T-helper 2 cell treated with Interferon-gamma antibody and Interleukin-4, amounts not matched to agents 100 ng/mL and 5 ng/mL, for 36 hours (primary cell): ENCODE data around the gene PEX26. TPM values are rescaled to one million over a fixed set of nuclear protein-coding genes. Genes with fewer than 3 reads are reported as not detected.
"Not testable (repeated sequence)": the region's sequence is repeated elsewhere in the genome, so short reads cannot be mapped to it uniquely, and the experiment has no call there.

Source experiments
- intact Hi-C: fragments of 100-400 bp; cut with micrococcal nuclease; formaldehyde crosslinking; loops from one replicate; pipeline ENCODE4 v1.15.1; 2023
- total RNA-seq: library from RNA; stranded (reverse); gene quantifications from 2 replicates; pipeline ENCODE4 v1.2.3, GENCODE V29; 2022

PEX26 gene
- total RNA-seq, 1 donor from 2014 or later: 41.3 TPM

DNA sequence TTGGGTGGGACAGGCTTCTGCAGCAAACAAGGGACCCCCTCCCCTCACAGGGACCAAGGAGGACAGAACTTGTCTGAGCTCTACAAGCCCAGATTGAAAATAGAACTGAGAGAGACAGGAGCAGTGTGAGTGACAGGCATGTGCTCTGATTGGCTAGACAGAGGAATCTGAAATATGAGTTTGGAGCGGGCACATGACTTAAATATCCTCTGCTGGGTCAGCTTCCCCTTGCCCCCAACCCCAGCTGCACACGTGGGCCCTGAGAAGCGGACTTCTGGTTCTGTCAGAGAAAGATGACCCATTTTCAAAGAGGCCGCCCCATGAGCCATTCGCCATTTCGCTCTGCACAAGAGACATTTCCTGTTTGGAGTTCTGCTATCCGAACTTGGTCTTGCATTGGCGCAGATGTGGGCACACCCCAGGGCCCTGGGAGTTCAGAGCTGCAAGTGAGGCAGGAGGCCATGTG lies 38.1 kb downstream of the PEX26 start:
- intact Hi-C loops: no loop called here

DNA sequence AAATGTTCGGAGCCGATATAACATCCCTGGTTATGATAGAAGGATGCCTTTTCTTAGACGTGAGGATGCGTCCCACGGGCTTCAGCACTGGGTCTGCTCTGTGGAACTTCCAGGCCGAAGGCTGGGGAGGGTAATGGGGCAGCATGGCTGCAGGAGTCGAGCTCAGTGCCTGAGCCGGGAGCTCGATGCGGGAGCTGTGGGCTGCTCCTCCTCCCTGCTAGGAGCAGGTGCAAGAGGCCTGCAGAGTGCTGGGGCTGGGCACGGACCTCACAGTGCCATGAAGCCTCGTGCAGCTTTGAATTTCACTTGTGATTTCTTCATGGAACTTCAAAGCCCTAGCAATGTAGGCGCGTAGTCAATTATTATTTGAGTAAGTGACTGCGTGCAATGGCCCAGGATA lies 38.8 kb downstream of the PEX26 start:
- intact Hi-C loops: no loop called here

DNA sequence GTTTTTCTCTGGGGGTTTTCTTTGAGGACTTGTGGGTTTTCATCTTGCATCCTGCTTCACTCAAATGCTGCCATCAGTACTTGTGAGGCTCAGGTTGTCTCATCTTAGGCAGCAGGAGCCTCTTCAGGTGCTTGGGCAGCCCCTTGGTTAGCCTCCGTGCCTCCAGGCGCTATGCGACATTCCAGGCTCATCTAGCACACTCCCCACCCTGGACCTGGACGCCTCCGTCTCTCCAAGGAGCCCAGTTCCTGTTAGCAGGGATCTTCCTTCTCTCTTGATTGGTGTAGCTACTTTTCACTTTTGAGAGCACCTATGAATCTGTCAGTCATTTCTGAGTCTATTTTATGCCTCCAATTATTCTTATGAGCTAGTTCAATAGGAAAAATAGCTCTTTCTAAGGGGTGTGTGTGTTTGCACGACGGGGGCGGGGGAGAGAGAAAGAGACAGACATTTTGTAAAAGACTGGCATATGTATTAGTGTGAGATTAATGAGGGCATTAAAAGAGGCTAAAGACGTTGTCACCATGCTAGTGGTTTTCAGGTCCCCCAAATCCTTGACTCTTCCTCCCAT lies 40.6 kb downstream of the PEX26 start:
- intact Hi-C loops: no loop called here

DNA sequence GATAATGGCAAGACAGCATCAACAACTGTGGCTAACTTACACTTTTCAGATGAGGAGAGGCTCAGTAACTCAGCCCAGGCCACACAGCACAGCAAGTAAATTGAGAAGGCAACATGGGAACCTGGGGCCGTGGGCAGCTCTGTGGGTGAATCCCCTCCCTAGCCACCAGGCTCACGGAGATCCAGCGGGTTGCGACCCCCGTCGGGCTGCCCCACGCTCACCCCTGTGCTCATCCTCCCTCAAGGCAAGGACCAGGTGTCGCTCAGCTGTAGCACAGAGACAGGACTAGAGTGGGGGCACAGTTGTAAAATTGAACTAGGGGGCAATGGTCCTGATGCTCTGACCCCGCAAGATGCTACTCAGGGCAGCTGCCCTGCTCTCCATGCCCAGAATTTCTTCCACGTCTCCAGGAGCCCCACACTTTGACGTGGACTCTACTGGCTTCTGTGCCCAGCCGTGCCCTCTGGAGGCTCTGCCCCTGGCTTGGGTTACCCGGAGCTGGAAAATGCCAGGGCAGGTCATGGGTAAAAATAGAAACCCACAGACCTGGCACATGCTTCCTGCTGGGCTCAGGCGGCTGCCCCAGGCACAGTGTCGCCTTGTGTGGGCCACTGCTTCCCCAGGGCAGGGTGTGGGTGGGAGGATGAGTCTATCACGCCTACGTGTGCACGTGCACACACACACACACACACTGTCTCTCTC lies 41.8 kb downstream of the PEX26 start:
- intact Hi-C loops: no loop called here

DNA sequence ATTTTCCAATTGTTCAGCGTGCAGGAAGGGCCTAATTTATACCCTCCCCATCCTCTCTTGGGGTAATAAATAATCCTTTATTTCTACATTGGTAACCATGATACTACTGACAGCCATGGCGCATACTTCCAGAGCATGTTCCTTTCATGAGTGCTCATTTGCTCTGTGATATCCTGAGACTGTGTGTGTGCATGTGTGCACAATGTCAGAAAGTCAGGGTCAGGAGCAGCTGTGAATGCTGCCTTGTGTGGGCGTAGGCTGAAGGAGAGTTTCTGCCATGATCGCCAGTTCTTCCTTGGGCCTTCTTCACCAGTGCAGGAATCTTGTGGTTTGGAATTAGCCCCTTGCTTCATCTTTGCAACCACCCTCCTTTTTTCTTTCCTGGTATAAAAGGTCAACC lies 43.1 kb downstream of the PEX26 start:
- intact Hi-C loops: no loop called here

DNA sequence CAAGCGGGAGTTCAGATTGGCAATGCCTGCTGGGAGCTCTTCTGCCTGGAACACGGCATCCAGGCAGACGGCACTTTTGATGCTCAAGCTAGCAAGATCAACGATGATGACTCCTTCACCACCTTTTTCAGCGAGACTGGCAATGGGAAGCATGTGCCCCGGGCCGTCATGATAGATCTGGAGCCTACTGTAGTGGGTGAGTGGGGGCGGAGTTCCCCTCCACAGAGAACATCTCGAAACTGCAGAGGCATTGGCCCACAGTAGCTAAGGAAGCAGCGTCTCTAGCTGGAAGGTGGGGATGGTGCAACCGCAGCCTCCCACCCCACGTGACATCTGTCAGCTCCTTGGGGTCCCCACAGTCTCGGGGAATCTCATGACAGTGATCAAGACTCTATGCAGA lies 43.7 kb downstream of the PEX26 start:
- intact Hi-C loops: no loop called here

DNA sequence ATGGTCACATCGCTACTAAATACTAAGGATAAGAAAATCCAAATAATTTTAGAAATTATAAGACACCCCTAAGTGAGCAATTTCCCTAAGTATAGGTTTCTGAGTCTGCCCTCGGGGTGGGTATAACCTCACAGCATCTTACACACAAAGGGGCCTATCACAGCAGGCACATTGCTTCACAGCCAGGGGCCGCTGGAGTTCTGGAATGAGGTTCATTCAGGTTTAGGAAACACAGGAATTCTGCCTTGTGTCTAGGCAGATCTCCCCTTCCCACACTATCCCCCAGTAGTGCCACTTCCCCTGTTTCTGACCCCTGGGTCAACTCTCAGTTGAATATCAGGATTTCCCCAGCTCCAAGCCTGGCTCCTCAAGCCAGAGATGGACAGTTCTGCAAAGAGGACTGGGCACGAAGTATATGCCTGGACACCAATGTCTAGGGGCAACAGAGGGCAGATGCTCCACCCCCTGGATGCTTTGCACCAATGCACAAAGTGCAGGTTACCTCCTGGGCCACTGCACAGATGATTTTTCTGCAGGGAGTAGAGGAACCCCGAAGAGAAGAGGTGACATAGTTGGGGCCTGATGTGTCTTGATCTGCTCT lies 44.3 kb downstream of the PEX26 start:
- intact Hi-C loops: no loop called here

DNA sequence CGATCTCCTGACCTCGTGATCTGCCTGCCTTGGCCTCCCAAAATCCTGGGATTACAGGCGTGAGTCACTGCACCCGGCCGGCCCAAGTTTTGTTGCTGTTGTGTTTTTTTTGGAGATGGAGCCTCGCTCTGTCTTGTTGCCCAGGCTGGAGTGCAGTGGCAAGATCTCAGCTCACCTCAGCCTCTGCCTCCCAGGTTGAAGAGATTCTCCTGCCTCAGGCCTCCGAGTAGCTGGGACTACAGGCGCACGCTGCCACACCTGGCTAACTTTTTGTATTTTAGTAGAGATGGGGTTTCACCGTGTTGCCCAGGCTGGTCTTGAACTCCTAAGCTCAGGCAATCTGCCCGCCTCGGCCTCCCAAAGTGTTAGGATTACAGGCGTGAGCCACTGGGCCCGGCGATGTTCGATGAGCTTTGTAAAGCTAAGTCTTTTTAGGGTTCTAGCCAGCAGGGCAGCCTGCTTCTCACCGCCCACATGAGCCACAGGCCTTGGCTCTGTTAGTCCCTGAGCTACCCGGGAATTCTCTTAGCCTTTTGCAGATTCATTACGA lies 45.8 kb downstream of the PEX26 start:
- intact Hi-C loops: not testable (repeated sequence)

DNA sequence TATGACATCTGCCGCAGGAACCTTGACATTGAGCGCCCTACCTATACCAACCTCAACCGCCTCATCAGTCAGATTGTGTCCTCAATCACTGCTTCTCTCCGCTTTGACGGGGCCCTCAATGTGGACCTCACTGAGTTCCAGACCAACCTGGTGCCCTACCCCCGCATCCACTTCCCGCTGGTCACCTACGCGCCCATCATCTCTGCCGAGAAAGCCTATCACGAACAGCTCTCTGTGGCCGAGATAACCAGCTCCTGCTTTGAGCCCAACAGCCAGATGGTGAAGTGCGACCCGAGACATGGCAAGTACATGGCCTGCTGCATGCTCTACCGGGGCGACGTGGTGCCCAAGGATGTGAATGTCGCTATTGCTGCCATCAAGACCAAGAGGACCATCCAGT lies 48.8 kb downstream of the PEX26 start:
- intact Hi-C loops: no loop called here

DNA sequence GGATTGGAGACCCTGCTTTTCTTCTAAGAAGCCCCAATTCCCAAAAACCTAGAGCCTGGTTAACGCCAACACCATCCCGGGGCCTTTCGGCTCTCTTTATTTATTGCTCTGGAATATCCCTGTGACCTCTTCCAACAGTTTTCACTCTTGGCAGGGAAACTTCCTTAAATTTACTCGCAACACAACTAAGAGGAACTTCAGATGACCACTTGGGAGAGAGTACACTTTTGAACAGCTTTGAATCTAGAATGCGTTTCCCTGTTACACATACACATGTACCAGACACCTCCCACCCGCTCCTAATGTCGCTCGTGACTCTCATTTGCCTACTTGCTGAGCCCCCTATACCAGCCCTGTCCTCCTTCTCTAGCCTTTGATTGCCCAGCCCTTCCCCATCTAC lies 52.2 kb downstream of the PEX26 start:
- intact Hi-C loops: no loop called here

DNA sequence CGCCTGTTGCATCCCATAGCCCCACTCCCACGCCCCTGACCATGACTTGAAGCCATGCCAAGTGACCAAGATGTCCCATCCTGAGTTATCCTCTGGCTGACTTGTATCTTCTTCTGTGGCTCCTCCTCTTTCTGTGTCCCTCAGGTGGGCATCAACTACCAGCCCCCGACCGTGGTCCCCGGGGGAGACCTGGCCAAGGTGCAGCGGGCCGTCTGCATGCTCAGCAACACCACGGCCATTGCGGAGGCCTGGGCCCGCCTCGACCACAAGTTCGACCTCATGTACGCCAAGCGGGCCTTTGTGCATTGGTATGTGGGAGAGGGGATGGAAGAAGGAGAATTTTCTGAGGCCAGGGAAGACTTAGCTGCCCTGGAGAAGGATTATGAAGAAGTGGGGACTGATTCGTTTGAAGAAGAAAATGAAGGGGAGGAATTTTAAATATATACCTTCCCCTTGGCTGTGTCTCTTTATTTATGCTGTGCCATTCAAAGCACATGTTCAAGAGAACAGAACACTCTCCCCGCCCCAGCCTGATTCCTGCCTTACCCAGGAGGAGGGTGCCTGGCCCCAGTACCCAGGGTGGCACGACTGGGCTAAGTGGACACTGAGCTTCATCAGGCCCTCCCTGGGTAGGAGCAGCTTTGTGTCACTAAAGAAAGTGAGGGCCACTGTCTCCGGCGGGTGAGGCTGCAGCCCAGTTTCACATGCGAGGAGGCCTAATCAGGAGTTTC lies 53.1 kb downstream of the PEX26 start:
- intact Hi-C loops: no loop called here

DNA sequence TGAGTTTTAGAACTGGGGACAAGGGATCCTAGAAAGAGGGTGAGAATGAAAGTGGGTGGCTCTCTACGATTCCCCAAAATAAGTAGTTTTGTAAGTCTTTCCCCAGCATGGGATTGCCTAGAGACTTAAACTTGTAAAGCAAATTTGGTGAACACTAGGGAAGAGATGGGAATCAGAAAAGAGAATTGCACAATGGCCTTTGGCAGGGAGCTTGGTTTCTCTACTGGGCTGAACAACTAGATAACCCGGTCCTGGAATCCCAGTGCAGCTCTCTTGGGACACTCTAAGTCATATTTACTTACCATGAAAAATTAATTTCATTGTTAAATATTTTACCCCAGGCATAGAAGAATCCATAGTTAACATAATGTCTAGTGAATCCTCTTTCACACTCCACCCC lies 55.7 kb downstream of the PEX26 start:
- intact Hi-C loops: no loop called here

DNA sequence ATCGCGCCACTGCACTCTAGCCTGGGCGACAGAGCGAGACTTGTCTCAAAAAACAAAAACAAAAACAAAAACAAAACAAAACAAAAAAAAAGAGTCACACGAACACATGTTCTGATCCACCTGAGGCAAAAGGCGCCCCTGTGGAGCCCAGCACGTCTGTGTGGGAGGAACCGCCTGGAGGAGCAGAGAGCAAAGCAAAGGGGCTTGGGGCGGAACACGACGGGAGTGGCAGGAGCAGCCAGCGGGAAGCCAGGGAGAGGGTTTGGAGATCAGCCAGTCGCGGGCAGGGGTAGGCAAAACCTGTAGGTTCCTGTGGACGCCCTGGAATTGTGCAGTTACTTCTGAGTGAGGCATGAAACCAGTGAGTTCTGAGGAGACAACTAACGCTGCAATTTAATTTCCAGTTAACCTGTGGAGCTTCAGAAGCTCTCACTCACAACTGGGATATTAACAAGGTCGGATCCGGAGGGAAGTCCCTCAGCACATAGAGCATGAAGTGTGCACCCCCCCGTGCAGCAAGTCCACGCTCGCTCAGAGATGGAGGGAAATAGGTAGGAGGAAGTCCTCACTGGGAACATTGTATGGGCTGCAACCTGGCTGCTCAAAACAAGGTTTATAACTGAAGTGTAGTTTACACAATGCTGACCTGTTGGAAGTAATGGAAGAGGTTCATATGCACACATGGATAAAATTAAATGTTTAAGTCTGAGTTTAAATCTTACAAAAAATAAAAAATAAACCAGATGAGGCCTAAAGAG lies 59.0 kb downstream of the PEX26 start:
- intact Hi-C loops: no loop called here

DNA sequence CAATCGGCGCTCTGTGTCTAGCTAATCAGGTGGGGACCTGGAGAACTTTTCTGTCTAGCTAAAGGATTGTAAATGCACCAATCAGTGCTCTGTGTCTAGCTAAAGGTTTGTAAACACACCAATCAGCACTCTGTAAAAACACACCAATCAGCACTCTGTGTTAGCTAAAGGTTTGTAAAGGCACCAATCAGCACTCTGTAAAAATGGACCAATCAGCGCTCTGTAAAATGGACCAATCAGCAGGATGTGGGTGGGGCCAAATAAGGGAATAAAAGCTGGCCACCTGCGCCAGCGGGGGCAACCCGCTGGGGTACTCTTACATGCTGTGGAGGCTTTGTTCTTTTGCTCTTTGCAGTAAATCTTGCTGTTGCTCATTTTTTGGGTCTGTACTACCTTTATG lies 63.2 kb downstream of the PEX26 start:
- intact Hi-C loops: not testable (repeated sequence)

DNA sequence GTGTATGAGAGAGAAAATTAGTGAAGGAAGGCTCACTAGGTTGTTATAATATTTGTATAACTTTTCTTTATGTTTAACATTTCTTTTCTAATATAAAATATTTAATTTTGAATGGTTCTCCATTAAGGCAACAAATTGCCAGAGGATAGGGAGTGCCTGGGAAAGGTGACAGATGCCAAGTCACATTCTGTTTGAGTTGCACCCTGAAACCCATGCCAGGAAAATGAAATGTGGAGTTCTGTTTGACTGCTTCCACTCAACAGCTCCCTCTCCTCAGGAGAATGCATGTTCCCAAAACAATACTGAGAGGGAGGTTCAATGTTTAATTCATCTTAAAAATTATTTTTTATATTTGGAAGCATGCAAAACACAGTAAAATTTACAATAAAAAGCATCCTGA lies 66.3 kb downstream of the PEX26 start:
- intact Hi-C loops: no loop called here

DNA sequence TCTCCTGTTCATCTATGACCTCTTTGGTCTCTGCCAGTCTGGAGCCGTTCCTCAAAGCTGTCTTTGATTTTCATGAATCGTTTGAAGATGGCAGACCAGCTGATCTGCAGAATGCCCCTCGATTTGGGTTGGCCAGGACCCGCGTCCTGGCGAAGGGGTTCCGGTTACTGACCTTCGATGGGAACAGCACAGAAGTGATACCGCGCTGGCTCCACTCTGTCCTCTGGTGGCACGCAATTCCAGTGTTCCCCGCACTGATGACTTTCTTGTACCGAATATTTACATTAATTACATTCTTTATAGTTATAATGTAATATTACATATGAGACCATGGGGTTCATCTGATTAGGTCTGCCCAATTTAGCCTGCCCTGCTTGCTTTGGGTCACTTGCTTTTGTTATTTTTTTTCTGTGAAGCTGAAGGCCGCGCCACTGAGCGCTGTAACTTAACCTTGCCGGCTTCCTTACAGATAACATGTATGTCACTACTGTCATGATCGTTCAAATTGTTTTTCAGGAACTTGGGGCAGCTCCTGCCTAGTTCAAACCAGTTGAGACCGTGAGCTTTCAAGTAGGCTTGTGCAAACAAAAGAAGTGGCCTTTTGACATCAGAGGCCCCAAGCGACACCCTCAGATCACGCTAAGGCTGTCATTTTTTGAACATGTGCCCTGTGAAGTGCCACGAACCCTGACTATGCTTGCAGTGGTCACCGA lies 68.0 kb downstream of the PEX26 start:
- intact Hi-C loops: no loop called here

DNA sequence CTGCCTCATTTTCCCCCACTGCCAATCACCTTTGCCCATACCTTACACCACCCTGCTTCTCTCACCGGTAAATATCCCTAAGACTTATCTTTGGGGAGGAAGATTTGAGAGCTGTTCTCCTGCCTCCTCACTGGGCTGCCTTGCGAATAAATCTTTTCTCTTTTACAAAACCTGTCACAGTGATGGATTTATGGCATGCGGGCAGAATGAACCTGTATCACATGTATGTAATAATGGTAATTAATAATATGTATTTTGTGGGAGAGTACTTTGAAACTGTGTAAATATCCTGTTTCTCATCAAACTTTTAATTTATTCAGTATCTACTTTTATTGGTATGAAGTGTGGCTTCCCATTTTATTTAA lies 68.6 kb downstream of the PEX26 start:
- intact Hi-C loops: no loop called here

DNA sequence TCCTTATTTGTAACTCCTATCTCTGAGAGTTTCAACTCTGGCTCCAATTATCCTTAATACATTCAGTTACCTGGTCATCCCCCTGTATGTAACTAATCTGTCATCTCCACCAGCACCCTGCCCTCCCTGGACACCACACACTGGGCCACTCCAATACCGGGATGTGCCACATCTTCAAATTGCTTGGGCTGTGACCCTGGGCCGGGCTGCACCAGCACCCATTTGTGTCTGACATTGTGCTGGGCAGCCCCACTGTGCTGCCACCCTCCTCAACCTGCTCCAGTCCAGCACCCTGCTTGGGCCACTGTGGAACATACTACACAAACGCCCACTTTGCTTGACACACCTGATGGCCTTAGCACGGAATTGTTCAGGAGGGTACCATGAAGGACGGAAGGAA lies 70.0 kb downstream of the PEX26 start:
- intact Hi-C loops: no loop called here

DNA sequence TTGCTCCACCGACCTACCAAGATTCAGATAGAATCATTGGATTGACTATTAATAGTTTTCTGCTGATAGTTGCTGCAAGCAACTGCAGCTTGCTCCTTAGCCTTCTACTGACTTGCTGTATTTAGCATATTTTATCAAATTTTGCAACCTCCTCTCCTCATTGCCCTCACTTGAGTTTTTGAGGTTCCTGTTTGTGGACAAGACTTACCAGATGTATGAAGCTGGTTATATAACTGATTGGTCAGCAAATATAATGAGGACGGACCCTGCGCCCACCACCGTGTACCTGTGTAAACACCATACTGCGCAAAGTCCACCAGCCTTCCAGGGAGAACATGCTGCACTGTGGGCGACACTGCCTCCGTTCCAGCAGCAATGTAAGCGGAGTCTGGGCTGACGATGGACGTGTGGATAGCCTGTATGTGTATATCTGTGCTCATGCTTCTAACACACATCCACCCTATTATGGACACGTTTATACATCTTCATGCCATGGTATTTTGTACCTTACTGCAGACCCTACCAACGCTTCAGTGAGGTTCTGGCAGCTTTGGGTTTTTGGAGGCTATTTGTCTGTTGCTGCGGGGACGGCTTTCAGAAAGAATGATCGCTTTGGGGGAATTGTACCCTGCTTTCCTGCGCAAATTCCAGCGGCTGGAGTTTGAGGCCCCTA lies 70.6 kb downstream of the PEX26 start:
- intact Hi-C loops: no loop called here

DNA sequence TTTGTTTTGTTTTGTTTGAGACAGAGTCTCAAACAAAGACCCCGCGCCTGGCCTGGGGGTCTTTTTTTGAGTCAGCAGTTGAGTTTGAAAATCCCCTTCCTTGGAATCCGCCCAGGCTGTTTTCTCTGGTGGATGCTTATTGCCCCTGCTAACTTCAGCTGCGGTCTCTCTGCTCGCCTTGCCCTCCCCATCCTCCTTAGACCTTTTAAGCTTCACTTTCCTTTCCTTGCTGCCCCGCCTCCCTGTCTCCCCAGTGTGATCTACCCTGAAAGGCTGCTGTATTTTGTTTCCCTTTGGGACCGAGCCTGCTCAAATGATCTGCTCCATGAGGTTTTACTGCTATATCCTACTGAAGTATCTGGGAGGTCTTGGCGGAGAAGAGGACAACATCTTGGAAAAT lies 74.7 kb downstream of the PEX26 start:
- intact Hi-C loops: no loop called here
